Loucy (cell line): ENCODE results near the gene TGFB2.

ENCODE experiments used
- H2AFZ ChIP-seq: fragments of 200-600 bp; sonication (generic); 2 replicates; pipeline ENCODE4 v1.6.0; 2016; ENCODE audit warnings: antibody characterized with exemption, mild to moderate bottlenecking, low read length, moderate library complexity
- H3F3A ChIP-seq: fragments of 200-600 bp; 2 replicates; pipeline ENCODE4 v1.6.0; 2016; ENCODE audit warnings: antibody characterized with exemption, low read depth, mild to moderate bottlenecking
- H3K27me3 ChIP-seq: fragments of 200-600 bp; sonication (generic); 2 replicates; pipeline ENCODE4 v1.6.1; 2014; ENCODE audit warnings: low read length, mild to moderate bottlenecking; ENCODE audit not compliant: insufficient read depth, poor library complexity, severe bottlenecking
- H3K36me3 ChIP-seq: fragments of 200-600 bp; sonication (generic); 2 replicates; pipeline ENCODE4 v1.6.1; 2016; ENCODE audit warnings: low read length; ENCODE audit not compliant: insufficient read depth
- H3K4me1 ChIP-seq: fragments of 200-600 bp; sonication (generic); 2 replicates; pipeline ENCODE4 v1.5.1; 2014; ENCODE audit warnings: low read length, mild to moderate bottlenecking; ENCODE audit not compliant: insufficient read depth, poor library complexity, severe bottlenecking
- H3K4me2 ChIP-seq: fragments of 200-600 bp; sonication (generic); 2 replicates; pipeline ENCODE4 v1.6.0; 2014; ENCODE audit warnings: antibody characterized with exemption, low read length, low read depth, mild to moderate bottlenecking; ENCODE audit not compliant: poor library complexity, severe bottlenecking
- H3K4me3 ChIP-seq: fragments of 200-600 bp; sonication (generic); 2 replicates; pipeline ENCODE4 v1.5.1; 2014; ENCODE audit warnings: low read length, mild to moderate bottlenecking, mixed read lengths; ENCODE audit not compliant: poor library complexity, severe bottlenecking
- H3K79me2 ChIP-seq: fragments of 200-600 bp; sonication (generic); 2 replicates; pipeline ENCODE4 v1.6.1; 2014; ENCODE audit warnings: low read length; ENCODE audit not compliant: insufficient read depth
- H3K9ac ChIP-seq: fragments of 200-600 bp; sonication (generic); 2 replicates; pipeline ENCODE4 v1.6.0; 2014; ENCODE audit warnings: mild to moderate bottlenecking, low read depth, low read length, moderate library complexity; ENCODE audit not compliant: poor library complexity, severe bottlenecking
- H3K9me2 ChIP-seq: fragments of 200-600 bp; sonication (generic); replicated peaks from 2 replicates; pipeline ENCODE4 v1.6.1; 2016; ENCODE audit warnings: low read depth, low read length, mixed read lengths
- H3K9me3 ChIP-seq: fragments of 200-600 bp; sonication (generic); 2 replicates; pipeline ENCODE4 v1.6.1; 2014; ENCODE audit warnings: mild to moderate bottlenecking, antibody characterized with exemption, low read length, low read depth; ENCODE audit not compliant: insufficient read depth
- H4K20me1 ChIP-seq: fragments of 200-600 bp; sonication (generic); 2 replicates; pipeline ENCODE4 v1.6.0; 2014; ENCODE audit warnings: antibody characterized with exemption, low read length, mild to moderate bottlenecking; ENCODE audit not compliant: insufficient read depth, poor library complexity, severe bottlenecking
- CTCF ChIP-seq: fragments of 200-600 bp; sonication (generic); conservative IDR thresholded peaks from 2 replicates; pipeline ENCODE4 v1.5.1; 2014; ENCODE audit warnings: mild to moderate bottlenecking, antibody characterized with exemption, low read length
- EZH2phosphoT487 ChIP-seq: fragments of 200-600 bp; IDR thresholded peaks from 2 replicates; pipeline ENCODE4 v1.6.1; 2018; ENCODE audit warnings: antibody characterized with exemption, mild to moderate bottlenecking, moderate library complexity, borderline replicate concordance

The TGFB2 gene

GRCh38 chr1:218330043-218330623, 15.0 kb upstream of the TGFB2 start:
- no peak overlapping the region for H3K4me2 ChIP-seq
- H3K79me2 ChIP-seq = no peaks in the 10 kb centered on the region
- no peaks in the 10 kb centered on the region for H4K20me1 ChIP-seq
- H3K36me3 ChIP-seq = no peaks in the 10 kb centered on the region; the same call in 1 of the 2 replicates
- no peak overlapping the region for H2AFZ ChIP-seq
- H3K9me3 ChIP-seq = no peaks in the 10 kb centered on the region
- H3K9ac ChIP-seq = no peak overlapping the region
- no peaks in the 10 kb centered on the region for H3K4me1 ChIP-seq
- no peaks in the 10 kb centered on the region for H3K9me2 ChIP-seq
- no peaks in the 10 kb centered on the region for H3F3A ChIP-seq
- TF ChIP-seq CTCF = peak; percentile 78
- TF ChIP-seq EZH2phosphoT487 = no peak
- no peaks in the 10 kb centered on the region for H3K27me3 ChIP-seq
- H3K4me3 ChIP-seq = no peak overlapping the region

DNA sequence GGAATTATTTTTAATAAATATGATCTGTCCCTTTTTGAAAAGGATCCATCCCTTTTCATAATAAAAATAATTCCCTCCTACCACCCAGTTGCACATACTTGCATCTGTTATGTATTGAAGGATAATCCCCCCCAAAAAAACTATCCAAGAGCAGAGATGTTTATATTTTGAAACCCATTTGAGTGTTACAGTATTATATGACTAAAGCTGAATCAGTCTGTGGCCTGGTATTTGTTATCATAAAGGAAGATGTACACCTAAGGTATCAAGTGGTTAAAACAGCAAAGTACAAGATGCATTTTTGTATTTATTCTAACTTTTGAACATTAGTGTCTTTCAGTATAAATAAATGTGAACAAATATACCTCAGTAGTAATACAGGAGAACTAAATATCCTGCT, 12.7 kb upstream of the TGFB2 start:
- no peak for TF ChIP-seq CTCF
- no peak for TF ChIP-seq EZH2phosphoT487
- no peaks in the 10 kb centered on the region for H3F3A ChIP-seq

DNA sequence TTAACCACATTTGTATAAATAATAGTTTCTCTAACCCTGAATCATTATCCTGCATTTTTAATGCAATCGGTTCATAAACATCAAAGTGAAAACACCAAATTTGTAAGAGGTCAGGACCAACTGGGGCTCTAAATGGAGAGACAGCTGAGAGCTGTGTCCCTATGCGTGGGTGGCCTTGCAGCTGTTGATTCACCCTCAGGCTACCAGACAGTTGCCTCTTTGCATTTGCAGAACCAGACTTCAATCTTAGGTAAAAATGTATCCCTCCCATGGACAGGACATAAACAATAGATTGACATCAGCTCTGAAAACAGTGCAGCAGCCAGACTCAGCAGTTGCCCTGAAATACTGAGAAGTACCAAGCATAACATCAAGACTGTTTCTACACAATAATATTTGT, 8.8 kb upstream of the TGFB2 start:
- Histone ChIP-seq H2AFZ (no peak overlapping the region), H3K4me1 (peaks cover 6% of the 10 kb centered on the region), H3F3A (no peaks in the 10 kb centered on the region), H4K20me1 (no peaks in the 10 kb centered on the region), H3K36me3 (no peaks in the 10 kb centered on the region; the same call in 1 of the 2 replicates), H3K9me3 (no peaks in the 10 kb centered on the region), H3K9me2 (no peaks in the 10 kb centered on the region), H3K4me2 (no peak overlapping the region), H3K79me2 (no peaks in the 10 kb centered on the region), H3K4me3 (no peak overlapping the region), H3K27me3 (no peaks in the 10 kb centered on the region), H3K9ac (no peak overlapping the region)
- no peak for TF ChIP-seq EZH2phosphoT487
- TF ChIP-seq CTCF = no peak

More for the DNA sequence above, 12.7 kb upstream of the TGFB2 start:
- H3K79me2 ChIP-seq = no peaks in the 10 kb centered on the region
- H3K4me2 ChIP-seq = no peak overlapping the region
- H3K27me3 ChIP-seq = no peaks in the 10 kb centered on the region
- H4K20me1 ChIP-seq = no peaks in the 10 kb centered on the region
- H3K9me2 ChIP-seq = no peaks in the 10 kb centered on the region
- H3K9me3 ChIP-seq = no peaks in the 10 kb centered on the region
- no peak overlapping the region for H3K4me3 ChIP-seq
- H2AFZ ChIP-seq = no peak overlapping the region
- no peak overlapping the region for H3K9ac ChIP-seq
- H3K4me1 ChIP-seq = no peaks in the 10 kb centered on the region
- H3K36me3 ChIP-seq = no peaks in the 10 kb centered on the region; the same call in 1 of the 2 replicates
